NCI-H774 (cell line): Measurements from ENCODE around the gene RUSC2.
"Not testable (repeated sequence)": the region's sequence is repeated elsewhere in the genome, so short reads cannot be mapped to it uniquely, and the experiment has no call there.

Experiments used
- DNase-seq: peaks from one replicate; lab custom pipeline; 2025; lab: John Stamatoyannopoulos, UW

Gene RUSC2

GRCh38 chr9:35490910-35491465 is 1.1 kb downstream of the RUSC2 start:
- DNase-seq = no peak

GRCh38 chr9:35493119-35493518 is 3.2 kb downstream of the RUSC2 start:
- DNase-seq = not testable (repeated sequence)

GRCh38 chr9:35495984-35496383 is 6.1 kb downstream of the RUSC2 start:
- no peak for DNase-seq

- not testable (repeated sequence) for DNase-seq
These were observed 8.3 kb downstream of the RUSC2 start for GRCh38 chr9:35498245-35498644.

- DNase-seq = no peak
These were observed 9.3 kb downstream of the RUSC2 start for GRCh38 chr9:35499029-35499700.

GRCh38 chr9:35499701-35500030 is 9.8 kb downstream of the RUSC2 start:
- DNase-seq = no peak

GRCh38 chr9:35500130-35500748 is 10.3 kb downstream of the RUSC2 start:
- no peak for DNase-seq

- DNase-seq = no peak
These were observed 12.0 kb downstream of the RUSC2 start for GRCh38 chr9:35501946-35502345.

GRCh38 chr9:35506359-35506758 is 16.4 kb downstream of the RUSC2 start:
- no peak for DNase-seq

- no peak for DNase-seq
These were observed 18.2 kb downstream of the RUSC2 start for GRCh38 chr9:35508069-35508468.

GRCh38 chr9:35510383-35510753 is 20.5 kb downstream of the RUSC2 start:
- DNase-seq = no peak

GRCh38 chr9:35510754-35511428 is 21.0 kb downstream of the RUSC2 start:
- DNase-seq = no peak

- DNase-seq = no peak
These were observed 21.5 kb downstream of the RUSC2 start for GRCh38 chr9:35511453-35511852.

- DNase-seq = no peak
These were observed 25.9 kb downstream of the RUSC2 start for GRCh38 chr9:35515766-35516165.

GRCh38 chr9:35516479-35516878 is 26.6 kb downstream of the RUSC2 start:
- no peak for DNase-seq

GRCh38 chr9:35517131-35517530 is 27.2 kb downstream of the RUSC2 start:
- no peak for DNase-seq

GRCh38 chr9:35517552-35518224 is 27.8 kb downstream of the RUSC2 start:
- no peak for DNase-seq

- no peak for DNase-seq
These were observed 28.4 kb downstream of the RUSC2 start for GRCh38 chr9:35518225-35518821.

- no peak for DNase-seq
These were observed 29.2 kb downstream of the RUSC2 start for GRCh38 chr9:35518981-35519679.

GRCh38 chr9:35519692-35520363 is 29.9 kb downstream of the RUSC2 start:
- no peak for DNase-seq

GRCh38 chr9:35520364-35520710 is 30.4 kb downstream of the RUSC2 start:
- no peak for DNase-seq
